ENCODE results near the gene LTB4R. TPM values are rescaled to one million over a fixed set of nuclear protein-coding genes. Genes with fewer than 3 reads are reported as not detected.

The LTB4R gene
- total and polyA plus RNA-seq, 9 of the 15 experiments (the other 6 are each of a cell fraction or from before 2014, with no cell fraction given) = 0.38 to 10.5 (median 2.8) TPM

GRCh38 chr14:24365600-24366412 lies 54.5 kb downstream of the LTB4R start:
- ATAC-seq (no peak), FAIRE-seq (no peak), DNase-seq (ENCODE audit: extremely low read depth in 1 of 4, low spot score in 3 of 4) (peak in 1 of 4 experiments; percentile 33)
- Histone ChIP-seq H3K9me1 (ENCODE audit: control insufficient read depth, insufficient read depth, low read length) (no peaks in the 10 kb centered on the region), H3K9ac (ENCODE audit: insufficient read depth in 1 of 2, low read depth in 2 of 2, low read length in 2 of 2) (0 out of 4 replicates have a peak overlapping the region, but pooled peaks of 1 of the 2 experiments have one; percentile 55), H3K4me3 (0 out of 2 replicates have a peak overlapping the region, but pooled peaks have one; percentile 43), H4K20me1 (replicated peaks; ENCODE audit: control insufficient read depth, insufficient read depth, low read length) (no peaks in the 10 kb centered on the region), H3K27ac (ENCODE audit: extremely low read depth, low read depth, low read length) (peak overlapping the region; percentile 69; the same call in 1 of the 3 replicates), H3K27me3 (ENCODE audit: control insufficient read depth in 2 of 2, insufficient read depth in 2 of 2, low read length in 2 of 2) (no peaks in the 10 kb centered on the region), H3K36me3 (ENCODE audit: control insufficient read depth, insufficient read depth, low read length) (no peaks in the 10 kb centered on the region), H2AFZ (ENCODE audit: low read depth, low read length) (peak overlapping the region; percentile 61), H3K79me2 (ENCODE audit: control insufficient read depth, insufficient read depth, low read length) (no peaks in the 10 kb centered on the region), H3K4me2 (ENCODE audit: insufficient read depth, low read length) (peak overlapping the region; percentile 58), H3K9me3 (replicated peaks; ENCODE audit: control insufficient read depth, insufficient read depth, low read depth, low read length) (no peaks in the 10 kb centered on the region), H3K4me1 (replicated peaks in 1 of 2; ENCODE audit: control insufficient read depth in 2 of 2, insufficient read depth in 2 of 2, low read length in 2 of 2) (peaks cover 12 to 45% of the 10 kb centered on the region in 2 experiments; a peak in 4 of 5 replicates)
- WGBS (ENCODE audit: insufficient coverage, low coverage, missing lambda C conversion rate) = 81% methylated on average over 5 of the region's 28 CpGs
- in situ Hi-C loops (cut with MboI) = no loop called here
- intact Hi-C loops (cut with micrococcal nuclease) = loop anchor here (5.0 kb wide), 1 partner anchor 34 kb away; no protein-coding TSS in a partner anchor
- ChIA-PET CTCF (ENCODE audit: low intra/inter-chr PET ratio) (no interaction called here), POLR2A (interaction anchor here (0.6 to 1.2 kb wide), 3 partner anchors 11 to 26 kb away, joined by 3 to 4 read pairs (median 4); partner anchors contain the start of gene RIPK3)
- TF ChIP-seq, protein P1, sequence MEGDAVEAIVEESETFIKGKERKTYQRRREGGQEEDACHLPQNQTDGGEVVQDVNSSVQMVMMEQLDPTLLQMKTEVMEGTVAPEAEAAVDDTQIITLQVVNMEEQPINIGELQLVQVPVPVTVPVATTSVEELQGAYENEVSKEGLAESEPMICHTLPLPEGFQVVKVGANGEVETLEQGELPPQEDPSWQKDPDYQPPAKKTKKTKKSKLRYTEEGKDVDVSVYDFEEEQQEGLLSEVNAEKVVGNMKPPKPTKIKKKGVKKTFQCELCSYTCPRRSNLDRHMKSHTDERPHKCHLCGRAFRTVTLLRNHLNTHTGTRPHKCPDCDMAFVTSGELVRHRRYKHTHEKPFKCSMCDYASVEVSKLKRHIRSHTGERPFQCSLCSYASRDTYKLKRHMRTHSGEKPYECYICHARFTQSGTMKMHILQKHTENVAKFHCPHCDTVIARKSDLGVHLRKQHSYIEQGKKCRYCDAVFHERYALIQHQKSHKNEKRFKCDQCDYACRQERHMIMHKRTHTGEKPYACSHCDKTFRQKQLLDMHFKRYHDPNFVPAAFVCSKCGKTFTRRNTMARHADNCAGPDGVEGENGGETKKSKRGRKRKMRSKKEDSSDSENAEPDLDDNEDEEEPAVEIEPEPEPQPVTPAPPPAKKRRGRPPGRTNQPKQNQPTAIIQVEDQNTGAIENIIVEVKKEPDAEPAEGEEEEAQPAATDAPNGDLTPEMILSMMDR (IDR thresholded peaks at IDR 0.05 in 2 of 3, conservative IDR thresholded peaks at IDR 0.05 in 1 of 3; ENCODE audit: insufficient read depth in 2 of 3, low read depth in 1 of 3, low read length in 3 of 3) = peak in 2 of 3 experiments; percentile 16 to 40; a peak in 4 of 6 replicates
- no peak for TF ChIP-seq CHCHD3 (CRISPR knock-in tag; IDR thresholded peaks at IDR 0.05)
- peak; percentile 96 for TF ChIP-seq ZBTB33 (CRISPR knock-in tag; IDR thresholded peaks at IDR 0.05)
- TSS peak; percentile 76 for BruUV-seq (replicated peaks)

Measured in K562 (cell line).